ENCODE data around the gene GPR132. TPM values are rescaled to one million over a fixed set of nuclear protein-coding genes. Genes with fewer than 3 reads are reported as not detected.

The GPR132 gene
- total RNA-seq, 2 experiments from 2014 or later = 44.2 to 46.6 TPM

GRCh38 chr14:105077649-105077995 is 12.4 kb upstream of the GPR132 start:
- peaks cover 10% of the 10 kb centered on the region for H3K27me3 Mint-ChIP-seq
- no peak for DNase-seq
- peaks cover 3% of the 10 kb centered on the region for H3K9me3 Mint-ChIP-seq
- ChIA-PET POLR2A (no interaction called here), CTCF (interaction anchor here (0.6 to 7.6 kb wide), 2 partner anchors 10 to 450 kb away, joined by 3 to 50 read pairs; no protein-coding TSS in a partner anchor)
- H3K4me3 Mint-ChIP-seq = no peak overlapping the region
- peaks cover 26% of the 10 kb centered on the region for H3K4me1 Mint-ChIP-seq
- no peak overlapping the region for H3K27ac Mint-ChIP-seq
- no peaks in the 10 kb centered on the region for H3K36me3 Mint-ChIP-seq (ENCODE audit: low read depth)

- H3K36me3 Mint-ChIP-seq (ENCODE audit: low read depth) = no peaks in the 10 kb centered on the region
- peaks cover 3% of the 10 kb centered on the region for H3K9me3 Mint-ChIP-seq
- peaks cover 28% of the 10 kb centered on the region for H3K4me1 Mint-ChIP-seq
- POLR2A ChIA-PET = no interaction called here
- peaks cover 10% of the 10 kb centered on the region for H3K27me3 Mint-ChIP-seq
- H3K27ac Mint-ChIP-seq = peak overlapping the region; percentile 72
- peak; percentile 23 for DNase-seq
- H3K4me3 Mint-ChIP-seq = peak overlapping the region; percentile 35
- CTCF ChIA-PET = interaction anchor here (0.6 to 7.6 kb wide), 4 partner anchors 10 to 451 kb away, joined by 3 to 50 read pairs (median 8); partner anchors contain the start of gene GPR132
Measured at GRCh38 chr14:105076805-105077648, 11.8 kb upstream of the GPR132 start.

DNA sequence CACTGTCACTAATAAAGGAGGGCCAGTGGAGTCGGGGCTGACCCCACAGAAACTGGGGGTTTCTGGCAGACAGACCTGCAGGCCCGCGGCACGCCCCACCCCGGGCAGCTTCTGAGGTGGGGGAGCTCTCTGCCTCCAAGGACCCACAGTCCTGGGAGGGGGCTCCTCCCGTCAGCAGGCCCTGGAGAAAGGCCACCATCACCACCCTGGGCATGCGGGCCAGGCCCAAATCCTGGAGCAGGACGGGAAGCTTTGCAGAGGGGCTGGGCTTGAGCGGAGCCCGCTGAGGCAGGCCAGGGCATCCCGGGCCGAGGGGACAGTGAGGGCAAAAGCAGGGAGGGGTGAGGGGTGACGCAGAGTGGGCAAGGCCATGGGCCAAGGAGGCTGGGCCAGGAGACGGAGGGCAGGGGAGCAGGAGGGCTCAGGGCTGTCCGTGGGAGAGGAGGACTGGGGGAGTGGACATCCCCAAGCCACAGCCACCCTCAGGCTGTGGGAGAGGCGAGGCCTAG is 11.1 kb upstream of the GPR132 start:
- peak overlapping the region; percentile 72 for H3K27ac Mint-ChIP-seq
- H3K36me3 Mint-ChIP-seq (ENCODE audit: low read depth) = no peaks in the 10 kb centered on the region
- H3K4me3 Mint-ChIP-seq = no peak overlapping the region
- H3K9me3 Mint-ChIP-seq = peaks cover 3% of the 10 kb centered on the region
- ChIA-PET CTCF (interaction anchor here (0.9 to 7.6 kb wide), 4 partner anchors 11 to 251 kb away, joined by 3 to 50 read pairs (median 8); partner anchors contain the start of gene GPR132), POLR2A (no interaction called here)
- H3K4me1 Mint-ChIP-seq = peaks cover 32% of the 10 kb centered on the region
- H3K27me3 Mint-ChIP-seq = peaks cover 12% of the 10 kb centered on the region
- no peak for DNase-seq

- peaks cover 3% of the 10 kb centered on the region for H3K9me3 Mint-ChIP-seq
- peaks cover 10% of the 10 kb centered on the region for H3K27me3 Mint-ChIP-seq
- ChIA-PET POLR2A (no interaction called here), CTCF (interaction anchor here (0.9 to 7.6 kb wide), 4 partner anchors 10 to 250 kb away, joined by 3 to 50 read pairs (median 8); partner anchors contain the start of gene GPR132)
- no peaks in the 10 kb centered on the region for H3K36me3 Mint-ChIP-seq (ENCODE audit: low read depth)
- H3K4me3 Mint-ChIP-seq = no peak overlapping the region
- peak; percentile 33 for DNase-seq
- peak overlapping the region; percentile 46 for H3K27ac Mint-ChIP-seq
- H3K4me1 Mint-ChIP-seq = peaks cover 34% of the 10 kb centered on the region
Measured at GRCh38 chr14:105075379-105076295, 10.4 kb upstream of the GPR132 start.

DNA sequence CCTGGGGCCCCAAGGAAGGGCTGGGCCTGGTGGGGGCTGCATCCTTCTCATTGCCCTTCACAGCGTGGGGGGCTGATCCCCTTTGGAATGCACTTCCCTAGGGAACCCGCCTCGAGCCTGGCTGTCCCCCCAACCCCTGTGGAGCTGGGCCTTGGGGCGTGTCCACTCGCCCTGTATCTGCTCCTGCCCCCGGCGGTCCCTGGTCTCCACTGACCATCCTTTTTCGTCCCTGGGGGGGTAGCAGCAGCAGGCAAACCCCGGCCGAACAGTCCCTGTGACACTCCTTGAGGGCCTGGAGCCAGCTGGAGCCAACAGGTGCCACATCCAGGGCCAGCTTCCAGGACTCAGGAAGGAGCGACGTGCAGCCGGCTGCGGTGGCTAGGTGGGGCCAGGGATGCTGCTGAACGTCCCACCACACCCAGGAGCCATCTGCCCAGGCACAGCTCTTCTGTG is 9.4 kb upstream of the GPR132 start:
- Mint-ChIP-seq H3K27me3 (peaks cover 7% of the 10 kb centered on the region), H3K36me3 (ENCODE audit: low read depth) (no peaks in the 10 kb centered on the region), H3K4me1 (peaks cover 44% of the 10 kb centered on the region), H3K27ac (peak overlapping the region; percentile 25), H3K4me3 (no peak overlapping the region), H3K9me3 (no peaks in the 10 kb centered on the region)
- ChIA-PET CTCF (interaction anchor here (1.2 to 7.6 kb wide), 4 partner anchors 9 to 29 kb away, joined by 3 to 50 read pairs (median 14); partner anchors contain the start of gene GPR132), POLR2A (interaction anchor here (1.5 kb wide), 1 partner anchor 10 kb away, joined by 6 read pairs; the partner anchor contains the start of gene GPR132)
- no peak for DNase-seq

DNA sequence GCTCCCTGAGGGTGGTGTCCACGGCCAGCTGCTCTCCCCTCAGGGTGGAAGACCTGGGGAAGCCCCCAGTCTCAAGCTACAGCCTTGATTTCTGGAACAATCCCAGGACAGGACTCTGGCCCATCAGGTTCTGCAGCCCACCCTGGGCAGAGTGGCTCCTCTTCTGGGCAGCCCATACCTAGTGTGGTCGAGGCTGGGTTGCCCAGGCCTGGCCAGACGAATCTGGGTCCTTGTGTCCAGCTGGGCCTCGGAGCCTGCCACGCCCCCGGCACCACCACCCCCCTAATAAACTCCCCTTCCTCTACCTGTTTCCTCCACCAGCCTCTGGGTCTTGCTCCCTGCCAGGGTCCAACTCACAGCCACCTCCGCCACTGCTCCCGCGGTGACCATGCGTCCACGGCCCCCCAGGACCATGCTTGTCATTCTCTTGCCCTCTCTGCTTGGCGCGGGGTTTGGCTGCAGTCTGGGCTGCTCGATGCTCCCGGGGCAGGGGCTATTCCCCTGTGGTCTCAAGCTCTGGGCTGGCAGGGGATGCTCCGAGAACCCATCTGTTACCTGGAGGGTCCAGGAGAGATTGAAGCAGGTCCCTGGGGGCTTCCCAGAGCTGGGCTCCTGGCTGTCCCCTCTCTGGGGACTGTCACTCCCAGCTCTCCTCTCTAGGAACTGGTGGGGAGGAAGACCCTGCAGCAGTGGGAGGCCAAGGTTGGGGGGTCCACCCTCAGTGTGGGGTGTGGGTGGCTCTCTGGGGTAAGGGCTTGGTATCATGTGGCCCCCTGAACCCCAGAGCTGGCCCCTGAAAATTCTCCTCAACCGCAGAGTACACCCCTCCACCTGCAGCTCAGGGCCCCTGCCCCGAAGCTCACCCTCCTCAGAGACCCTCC is 8.7 kb upstream of the GPR132 start:
- Mint-ChIP-seq H3K27ac (no peak overlapping the region), H3K27me3 (peaks cover 7% of the 10 kb centered on the region), H3K9me3 (no peaks in the 10 kb centered on the region), H3K4me3 (no peak overlapping the region), H3K4me1 (peaks cover 47% of the 10 kb centered on the region), H3K36me3 (ENCODE audit: low read depth) (no peaks in the 10 kb centered on the region)
- POLR2A ChIA-PET = interaction anchor here (1.5 kb wide), 1 partner anchor 9 kb away, joined by 6 read pairs; the partner anchor contains the start of gene GPR132
- CTCF ChIA-PET = interaction anchor here (1.2 to 7.6 kb wide), 6 partner anchors 8 to 28 kb away, joined by 3 to 50 read pairs (median 8); partner anchors contain the start of gene GPR132
- DNase-seq = no peak

GRCh38 chr14:105072892-105073719 is 7.9 kb upstream of the GPR132 start:
- ChIA-PET CTCF (interaction anchor here (0.8 to 7.6 kb wide), 8 partner anchors 7 to 32 kb away, joined by 3 to 50 read pairs (median 4); partner anchors contain the start of gene GPR132), POLR2A (interaction anchor here (0.6 to 1.5 kb wide), 2 partner anchors 8 to 249 kb away, joined by 3 to 6 read pairs; partner anchors contain the start of gene GPR132)
- H3K4me1 Mint-ChIP-seq = peaks cover 51% of the 10 kb centered on the region
- no peak overlapping the region for H3K4me3 Mint-ChIP-seq
- no peak for DNase-seq
- H3K9me3 Mint-ChIP-seq = no peaks in the 10 kb centered on the region
- H3K27ac Mint-ChIP-seq = no peak overlapping the region
- no peaks in the 10 kb centered on the region for H3K36me3 Mint-ChIP-seq (ENCODE audit: low read depth)
- H3K27me3 Mint-ChIP-seq = peaks cover 7% of the 10 kb centered on the region

- DNase-seq = no peak
- POLR2A ChIA-PET = interaction anchor here (0.6 kb wide), 1 partner anchor 249 kb away, joined by 3 read pairs; no protein-coding TSS in a partner anchor
- Mint-ChIP-seq H3K4me3 (no peak overlapping the region), H3K9me3 (no peaks in the 10 kb centered on the region), H3K4me1 (peaks cover 49% of the 10 kb centered on the region), H3K27me3 (peaks cover 7% of the 10 kb centered on the region), H3K27ac (peak overlapping the region; percentile 54), H3K36me3 (ENCODE audit: low read depth) (no peaks in the 10 kb centered on the region)
- CTCF ChIA-PET = interaction anchor here (0.8 to 7.6 kb wide), 7 partner anchors 10 to 31 kb away, joined by 3 to 50 read pairs (median 4); no protein-coding TSS in a partner anchor
Measured at GRCh38 chr14:105072381-105072861, 7.2 kb upstream of the GPR132 start.

- Mint-ChIP-seq H3K4me3 (no peak overlapping the region), H3K27ac (peak overlapping the region; percentile 54), H3K9me3 (no peaks in the 10 kb centered on the region), H3K36me3 (ENCODE audit: low read depth) (no peaks in the 10 kb centered on the region), H3K4me1 (peaks cover 49% of the 10 kb centered on the region), H3K27me3 (peaks cover 7% of the 10 kb centered on the region)
- DNase-seq = no peak
- POLR2A ChIA-PET = no interaction called here
- CTCF ChIA-PET = interaction anchor here (1.1 to 7.6 kb wide), 5 partner anchors 10 to 31 kb away, joined by 3 to 50 read pairs (median 3); no protein-coding TSS in a partner anchor
Measured at GRCh38 chr14:105071942-105072341, 6.7 kb upstream of the GPR132 start.

GRCh38 chr14:105071326-105071725 is 6.1 kb upstream of the GPR132 start:
- H3K4me3 Mint-ChIP-seq = no peak overlapping the region

More at GRCh38 chr14:105071326-105071725, 6.1 kb upstream of the GPR132 start:
- Mint-ChIP-seq H3K9me3 (no peaks in the 10 kb centered on the region), H3K4me1 (peaks cover 47% of the 10 kb centered on the region), H3K27me3 (peaks cover 7% of the 10 kb centered on the region), H3K36me3 (ENCODE audit: low read depth) (no peaks in the 10 kb centered on the region), H3K27ac (peak overlapping the region; percentile 64)
- DNase-seq = no peak
- ChIA-PET POLR2A (no interaction called here), CTCF (interaction anchor here (1.3 to 7.6 kb wide), 4 partner anchors 10 to 26 kb away, joined by 3 to 50 read pairs (median 10); no protein-coding TSS in a partner anchor)
